HUES64 (cell line): Measurements from ENCODE around the gene ELOVL2.
"Not testable (repeated sequence)": the region's sequence is repeated elsewhere in the genome, so short reads cannot be mapped to it uniquely, and the experiment has no call there.

Experiments used
- H3K27ac ChIP-seq: 2 replicates; pipeline ENCODE4 v1.7.0; 2013; ENCODE audit warnings: low read depth, low read length, inconsistent platforms
- H3K27me3 ChIP-seq: 2 replicates; pipeline ENCODE4 v1.6.1; 2013; ENCODE audit warnings: mild to moderate bottlenecking, low read length; ENCODE audit not compliant: insufficient read depth
- H3K36me3 ChIP-seq: 2 replicates; pipeline ENCODE4 v1.6.1; 2013; ENCODE audit warnings: mild to moderate bottlenecking, low read length; ENCODE audit not compliant: insufficient read depth
- H3K4me1 ChIP-seq: 2 replicates; pipeline ENCODE4 v1.6.1; 2013; ENCODE audit warnings: mild to moderate bottlenecking, low read length, moderate library complexity; ENCODE audit not compliant: insufficient read depth
- H3K4me3 ChIP-seq: 2 replicates; pipeline ENCODE4 v1.5.1; 2013; ENCODE audit warnings: mild to moderate bottlenecking, low read length, moderate library complexity
- H3K9ac ChIP-seq: 2 replicates; pipeline ENCODE4 v1.6.1; 2013; ENCODE audit warnings: mild to moderate bottlenecking, low read depth, low read length
- H3K9me3 ChIP-seq: 2 replicates; pipeline ENCODE4 v1.6.1; 2013; ENCODE audit warnings: low read depth, low read length; ENCODE audit not compliant: insufficient read depth
- WGBS: fragments of 150-250, 120-280 bp; methylation state at CpG from one replicate; pipeline ENCODE4 v1.1.7; 2013; ENCODE audit warnings: missing lambda C conversion rate; 5-methylcytosine and 5-hydroxymethylcytosine counted together

The ELOVL2 gene

GRCh38 chr6:11006061-11006460 lies 38.0 kb downstream of the ELOVL2 start:
- Histone ChIP-seq H3K36me3 (no peaks in the 10 kb centered on the region), H3K27me3 (no peaks in the 10 kb centered on the region), H3K4me1 (peaks cover 17% of the 10 kb centered on the region; the same call in 1 of the 2 replicates), H3K27ac (no peak overlapping the region), H3K9ac (no peak overlapping the region), H3K4me3 (no peak overlapping the region), H3K9me3 (no peaks in the 10 kb centered on the region)
- 76% methylated on average over 4 of the region's 4 CpGs for WGBS

GRCh38 chr6:11003297-11003696 lies 40.8 kb downstream of the ELOVL2 start:
- H3K4me3 ChIP-seq, H3K9me3 ChIP-seq, H3K27me3 ChIP-seq, H3K27ac ChIP-seq, H3K36me3 ChIP-seq, H3K9ac ChIP-seq, H3K4me1 ChIP-seq: not testable (repeated sequence)
- 95% methylated on average over 4 of the region's 5 CpGs for WGBS

- WGBS: 93% methylated on average over 2 of the region's 2 CpGs
- H3K4me1 ChIP-seq: no peaks in the 10 kb centered on the region
These were observed 41.9 kb downstream of the ELOVL2 start for GRCh38 chr6:11002176-11002575.

GRCh38 chr6:10999994-11000393 lies 44.1 kb downstream of the ELOVL2 start:
- Histone ChIP-seq H3K9me3 (no peaks in the 10 kb centered on the region), H3K9ac (no peak overlapping the region), H3K27me3 (no peaks in the 10 kb centered on the region), H3K27ac (no peak overlapping the region), H3K36me3 (no peaks in the 10 kb centered on the region), H3K4me3 (no peak overlapping the region), H3K4me1 (peaks cover 9% of the 10 kb centered on the region)
- WGBS: 92% methylated on average over 2 of the region's 2 CpGs

More at GRCh38 chr6:11002176-11002575, 41.9 kb downstream of the ELOVL2 start:
- Histone ChIP-seq H3K36me3 (no peaks in the 10 kb centered on the region), H3K4me3 (no peak overlapping the region), H3K9me3 (no peaks in the 10 kb centered on the region), H3K27me3 (no peaks in the 10 kb centered on the region), H3K27ac (no peak overlapping the region), H3K9ac (no peak overlapping the region)

- no peaks in the 10 kb centered on the region for H3K27me3 ChIP-seq
- H3K27ac ChIP-seq: no peak overlapping the region
- H3K4me1 ChIP-seq: peaks cover 12% of the 10 kb centered on the region
- 55% methylated on average over 4 of the region's 4 CpGs for WGBS
- no peak overlapping the region for H3K9ac ChIP-seq
- no peak overlapping the region for H3K4me3 ChIP-seq
- no peaks in the 10 kb centered on the region for H3K9me3 ChIP-seq
- no peaks in the 10 kb centered on the region for H3K36me3 ChIP-seq
These were observed 48.9 kb downstream of the ELOVL2 start for GRCh38 chr6:10995114-10995707.

GRCh38 chr6:10993896-10994295 lies 50.2 kb downstream of the ELOVL2 start:
- H3K9me3 ChIP-seq: no peaks in the 10 kb centered on the region
- no peak overlapping the region for H3K9ac ChIP-seq
- peaks cover 12% of the 10 kb centered on the region for H3K4me1 ChIP-seq
- WGBS: 98% methylated on average over 6 of the region's 8 CpGs
- no peaks in the 10 kb centered on the region for H3K36me3 ChIP-seq
- no peak overlapping the region for H3K4me3 ChIP-seq
- H3K27ac ChIP-seq: no peak overlapping the region
- H3K27me3 ChIP-seq: no peaks in the 10 kb centered on the region

GRCh38 chr6:10991115-10991514 lies 53.0 kb downstream of the ELOVL2 start:
- Histone ChIP-seq H3K4me3 (no peak overlapping the region), H3K4me1 (peaks cover 12% of the 10 kb centered on the region), H3K27me3 (no peaks in the 10 kb centered on the region), H3K9ac (no peak overlapping the region), H3K27ac (no peak overlapping the region), H3K36me3 (no peaks in the 10 kb centered on the region), H3K9me3 (no peaks in the 10 kb centered on the region)
- 94% methylated on average over 1 of the region's 2 CpGs for WGBS

- Histone ChIP-seq H3K36me3 (no peaks in the 10 kb centered on the region), H3K27ac (no peak overlapping the region), H3K9ac (no peak overlapping the region), H3K4me3 (no peak overlapping the region), H3K27me3 (no peaks in the 10 kb centered on the region), H3K9me3 (no peaks in the 10 kb centered on the region), H3K4me1 (no peaks in the 10 kb centered on the region)
- WGBS: 95% methylated on average over 15 of the region's 15 CpGs
These were observed 54.5 kb downstream of the ELOVL2 start for GRCh38 chr6:10989587-10989986.

GRCh38 chr6:10984959-10985358 lies 59.1 kb downstream of the ELOVL2 start:
- not testable (repeated sequence) for H3K27me3 ChIP-seq, H3K4me1 ChIP-seq, H3K36me3 ChIP-seq, H3K9ac ChIP-seq, H3K9me3 ChIP-seq, H3K4me3 ChIP-seq, H3K27ac ChIP-seq
- no CpG with 5 or more reads among the region's 2 CpGs for WGBS

- Histone ChIP-seq H3K4me1 (0 out of 2 replicates have a peak, but pooled peaks cover 3% of the 10 kb centered on the region), H3K36me3 (no peaks in the 10 kb centered on the region), H3K27ac (no peak overlapping the region), H3K27me3 (no peaks in the 10 kb centered on the region), H3K4me3 (no peak overlapping the region), H3K9me3 (no peaks in the 10 kb centered on the region), H3K9ac (no peak overlapping the region)
- WGBS: 95% methylated on average over 1 of the region's 1 CpG
These were observed 62.7 kb downstream of the ELOVL2 start for GRCh38 chr6:10981409-10981808.

- 78% methylated on average over 1 of the region's 1 CpG for WGBS
- H3K36me3 ChIP-seq: no peaks in the 10 kb centered on the region
- no peaks in the 10 kb centered on the region for H3K9me3 ChIP-seq
- no peak overlapping the region for H3K27ac ChIP-seq
- H3K4me3 ChIP-seq: no peak overlapping the region
- H3K9ac ChIP-seq: no peak overlapping the region
- H3K27me3 ChIP-seq: no peaks in the 10 kb centered on the region
- 0 out of 2 replicates have a peak, but pooled peaks cover 3% of the 10 kb centered on the region for H3K4me1 ChIP-seq
These were observed 64.5 kb downstream of the ELOVL2 start for GRCh38 chr6:10979603-10980002.
